COLO668 (cell line): Measurements from ENCODE around the gene NCAPH2.
"Not testable (repeated sequence)": the region's sequence is repeated elsewhere in the genome, so short reads cannot be mapped to it uniquely, and the experiment has no call there.

Source experiments
- DNase-seq: peaks from one replicate; lab custom pipeline; 2025; ENCODE audit not compliant: unreplicated experiment; lab: John Stamatoyannopoulos, UW

The NCAPH2 gene

GRCh38 chr22:50529416-50529896 lies 21.4 kb downstream of the NCAPH2 start:
- no peak for DNase-seq

GRCh38 chr22:50529897-50530579 lies 22.0 kb downstream of the NCAPH2 start, which contains the start of gene TYMP:
Gene TYMP, minus strand, starts transcription at chr22:50530012. Its CDS starts 303 bp downstream, at chr22:50529709.
- peak; percentile 41 for DNase-seq

GRCh38 chr22:50530580-50530876 lies 22.5 kb downstream of the NCAPH2 start:
- DNase-seq: no peak

- DNase-seq: peak; percentile 62
Observed at GRCh38 chr22:50530877-50531545, 23.0 kb downstream of the NCAPH2 start.

- peak; percentile 71 for DNase-seq
Observed at GRCh38 chr22:50531546-50531961, 23.5 kb downstream of the NCAPH2 start.

- peak; percentile 64 for DNase-seq
Observed at GRCh38 chr22:50531962-50532674, 24.1 kb downstream of the NCAPH2 start.

GRCh38 chr22:50532824-50533796 lies 25.1 kb downstream of the NCAPH2 start:
- no peak for DNase-seq

- DNase-seq: not testable (repeated sequence)
Observed at GRCh38 chr22:50533856-50534711, 26.1 kb downstream of the NCAPH2 start.

- no peak for DNase-seq
Observed at GRCh38 chr22:50535113-50535512, 27.1 kb downstream of the NCAPH2 start.

GRCh38 chr22:50536226-50536625 lies 28.2 kb downstream of the NCAPH2 start:
- DNase-seq: no peak

- DNase-seq: no peak
Observed at GRCh38 chr22:50537765-50538164, 29.7 kb downstream of the NCAPH2 start.

GRCh38 chr22:50540381-50540780 lies 32.4 kb downstream of the NCAPH2 start:
- DNase-seq: no peak

GRCh38 chr22:50541667-50542026 lies 33.6 kb downstream of the NCAPH2 start:
- DNase-seq: not testable (repeated sequence)

GRCh38 chr22:50542416-50542927 lies 34.4 kb downstream of the NCAPH2 start:
- no peak for DNase-seq

GRCh38 chr22:50544078-50544745 lies 36.2 kb downstream of the NCAPH2 start:
- DNase-seq: peak; percentile 85

- DNase-seq: no peak
Observed at GRCh38 chr22:50544746-50545253, 36.8 kb downstream of the NCAPH2 start.

GRCh38 chr22:50545522-50546325 lies 37.7 kb downstream of the NCAPH2 start, which contains the start of gene KLHDC7B:
Gene KLHDC7B, plus strand, starts transcription at chr22:50545899. Its CDS starts 345 bp downstream, at chr22:50546244.
- no peak for DNase-seq
